HL-60 (cell line): ENCODE data around the gene IRAK1.
A peak's percentile ranks its signal among the peaks of the same experiment; 100 is the strongest.
"Not testable (repeated sequence)": the region's sequence is repeated elsewhere in the genome, so short reads cannot be mapped to it uniquely, and the experiment has no call there.

ENCODE experiments used
- DNase-seq, 2 experiments: peaks; one replicate each; pipeline ENCODE4 v3.0.0-alpha.2; 2010 to 2020; ENCODE audit warnings: low read depth in 1 of 2, low spot score in 1 of 2
- H3K27ac ChIP-seq: fragments of 250-450 bp; sonication (Bioruptor Pico); replicated peaks from 2 replicates; pipeline ENCODE4 v1.5.1; 2020; ENCODE audit warnings: mild to moderate bottlenecking, moderate library complexity
- H3K27me3 ChIP-seq: fragments of 250-450 bp; sonication (Bioruptor Pico); 2 replicates; pipeline ENCODE4 v1.5.1; 2021; ENCODE audit warnings: mild to moderate bottlenecking, moderate library complexity; ENCODE audit not compliant: insufficient read depth, poor library complexity, severe bottlenecking
- H3K4me3 ChIP-seq: replicated peaks from 2 replicates; pipeline ENCODE4 v1.5.1; 2011; ENCODE audit warnings: mild to moderate bottlenecking, control low read depth, low read length; ENCODE audit not compliant: insufficient read depth
- GABPA ChIP-seq: IDR thresholded peaks from 2 replicates; pipeline ENCODE4 v1.6.1; 2012; ENCODE audit warnings: low read depth
- POLR2AphosphoS5 ChIP-seq: IDR thresholded peaks from 2 replicates; pipeline ENCODE4 v1.6.1; 2012; ENCODE audit warnings: low read depth
- SPI1 ChIP-seq: IDR thresholded peaks from 2 replicates; pipeline ENCODE4 v1.6.1; 2012; ENCODE audit warnings: low read depth, mild to moderate bottlenecking, borderline replicate concordance
- TF ChIP-seq, protein P1 (sequence below): IDR thresholded peaks from 2 replicates; pipeline ENCODE4 v1.6.1; 2012; ENCODE audit warnings: low read depth; ENCODE audit not compliant: insufficient replicate concordance
- TF ChIP-seq, protein P2 (sequence below): IDR thresholded peaks from one replicate; pipeline ENCODE4 v1.5.1; 2011; ENCODE audit warnings: low read length, control low read depth, inconsistent platforms; ENCODE audit not compliant: insufficient read depth

IRAK1 gene

DNA sequence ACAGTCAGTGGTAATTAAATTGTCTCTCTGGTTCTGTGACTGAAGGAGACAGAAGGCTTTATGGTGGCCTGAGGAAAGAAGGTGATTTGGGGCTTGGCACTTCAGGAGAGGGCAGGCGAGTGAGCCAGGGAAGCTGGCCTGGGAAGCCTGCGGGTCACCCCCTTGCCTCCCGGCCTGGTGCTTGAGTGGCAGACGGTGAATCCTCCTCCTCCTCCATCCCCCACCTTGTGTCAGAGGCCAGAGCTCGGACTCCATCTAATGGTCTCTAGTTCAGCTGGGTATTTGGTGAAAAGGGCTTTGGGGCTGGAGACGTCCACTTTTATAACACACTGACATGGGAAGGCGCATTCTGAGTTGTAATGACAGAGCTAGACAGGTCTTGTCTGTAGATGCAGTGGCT lies 38.5 kb downstream of the IRAK1 start:
- Histone ChIP-seq H3K27ac (peak overlapping the region; percentile 50), H3K27me3 (no peaks in the 10 kb centered on the region), H3K4me3 (no peak overlapping the region)
- TF ChIP-seq, protein P1, sequence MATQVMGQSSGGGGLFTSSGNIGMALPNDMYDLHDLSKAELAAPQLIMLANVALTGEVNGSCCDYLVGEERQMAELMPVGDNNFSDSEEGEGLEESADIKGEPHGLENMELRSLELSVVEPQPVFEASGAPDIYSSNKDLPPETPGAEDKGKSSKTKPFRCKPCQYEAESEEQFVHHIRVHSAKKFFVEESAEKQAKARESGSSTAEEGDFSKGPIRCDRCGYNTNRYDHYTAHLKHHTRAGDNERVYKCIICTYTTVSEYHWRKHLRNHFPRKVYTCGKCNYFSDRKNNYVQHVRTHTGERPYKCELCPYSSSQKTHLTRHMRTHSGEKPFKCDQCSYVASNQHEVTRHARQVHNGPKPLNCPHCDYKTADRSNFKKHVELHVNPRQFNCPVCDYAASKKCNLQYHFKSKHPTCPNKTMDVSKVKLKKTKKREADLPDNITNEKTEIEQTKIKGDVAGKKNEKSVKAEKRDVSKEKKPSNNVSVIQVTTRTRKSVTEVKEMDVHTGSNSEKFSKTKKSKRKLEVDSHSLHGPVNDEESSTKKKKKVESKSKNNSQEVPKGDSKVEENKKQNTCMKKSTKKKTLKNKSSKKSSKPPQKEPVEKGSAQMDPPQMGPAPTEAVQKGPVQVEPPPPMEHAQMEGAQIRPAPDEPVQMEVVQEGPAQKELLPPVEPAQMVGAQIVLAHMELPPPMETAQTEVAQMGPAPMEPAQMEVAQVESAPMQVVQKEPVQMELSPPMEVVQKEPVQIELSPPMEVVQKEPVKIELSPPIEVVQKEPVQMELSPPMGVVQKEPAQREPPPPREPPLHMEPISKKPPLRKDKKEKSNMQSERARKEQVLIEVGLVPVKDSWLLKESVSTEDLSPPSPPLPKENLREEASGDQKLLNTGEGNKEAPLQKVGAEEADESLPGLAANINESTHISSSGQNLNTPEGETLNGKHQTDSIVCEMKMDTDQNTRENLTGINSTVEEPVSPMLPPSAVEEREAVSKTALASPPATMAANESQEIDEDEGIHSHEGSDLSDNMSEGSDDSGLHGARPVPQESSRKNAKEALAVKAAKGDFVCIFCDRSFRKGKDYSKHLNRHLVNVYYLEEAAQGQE = no peak
- TF ChIP-seq GABPA = no peak
- no peak for TF ChIP-seq SPI1
- TF ChIP-seq POLR2AphosphoS5 = no peak
- TF ChIP-seq, protein P2, sequence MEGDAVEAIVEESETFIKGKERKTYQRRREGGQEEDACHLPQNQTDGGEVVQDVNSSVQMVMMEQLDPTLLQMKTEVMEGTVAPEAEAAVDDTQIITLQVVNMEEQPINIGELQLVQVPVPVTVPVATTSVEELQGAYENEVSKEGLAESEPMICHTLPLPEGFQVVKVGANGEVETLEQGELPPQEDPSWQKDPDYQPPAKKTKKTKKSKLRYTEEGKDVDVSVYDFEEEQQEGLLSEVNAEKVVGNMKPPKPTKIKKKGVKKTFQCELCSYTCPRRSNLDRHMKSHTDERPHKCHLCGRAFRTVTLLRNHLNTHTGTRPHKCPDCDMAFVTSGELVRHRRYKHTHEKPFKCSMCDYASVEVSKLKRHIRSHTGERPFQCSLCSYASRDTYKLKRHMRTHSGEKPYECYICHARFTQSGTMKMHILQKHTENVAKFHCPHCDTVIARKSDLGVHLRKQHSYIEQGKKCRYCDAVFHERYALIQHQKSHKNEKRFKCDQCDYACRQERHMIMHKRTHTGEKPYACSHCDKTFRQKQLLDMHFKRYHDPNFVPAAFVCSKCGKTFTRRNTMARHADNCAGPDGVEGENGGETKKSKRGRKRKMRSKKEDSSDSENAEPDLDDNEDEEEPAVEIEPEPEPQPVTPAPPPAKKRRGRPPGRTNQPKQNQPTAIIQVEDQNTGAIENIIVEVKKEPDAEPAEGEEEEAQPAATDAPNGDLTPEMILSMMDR = no peak
- DNase-seq = no peak

DNA sequence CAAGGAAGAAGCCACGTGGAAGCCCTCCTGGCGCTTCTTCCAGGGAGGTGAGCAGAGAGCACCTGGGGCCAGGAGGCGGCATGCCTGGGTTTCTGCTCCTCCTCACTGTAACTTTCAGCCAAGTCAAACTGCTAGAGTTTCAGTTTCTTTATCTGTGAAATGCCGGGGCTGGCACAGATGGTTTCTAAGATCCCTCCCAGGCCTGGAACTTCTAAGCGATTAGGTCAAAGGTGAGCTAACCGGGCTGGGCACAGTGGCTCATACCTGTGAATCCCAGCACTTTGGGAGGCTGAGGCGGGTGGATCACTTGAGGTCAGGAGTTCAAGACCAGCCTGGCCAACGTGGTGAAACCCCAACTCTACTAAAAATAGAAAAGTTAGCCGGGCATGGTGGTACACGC lies 39.3 kb downstream of the IRAK1 start:
- H3K27ac ChIP-seq = peak overlapping the region; percentile 50
- not testable (repeated sequence) for H3K4me3 ChIP-seq, DNase-seq, H3K27me3 ChIP-seq

DNA sequence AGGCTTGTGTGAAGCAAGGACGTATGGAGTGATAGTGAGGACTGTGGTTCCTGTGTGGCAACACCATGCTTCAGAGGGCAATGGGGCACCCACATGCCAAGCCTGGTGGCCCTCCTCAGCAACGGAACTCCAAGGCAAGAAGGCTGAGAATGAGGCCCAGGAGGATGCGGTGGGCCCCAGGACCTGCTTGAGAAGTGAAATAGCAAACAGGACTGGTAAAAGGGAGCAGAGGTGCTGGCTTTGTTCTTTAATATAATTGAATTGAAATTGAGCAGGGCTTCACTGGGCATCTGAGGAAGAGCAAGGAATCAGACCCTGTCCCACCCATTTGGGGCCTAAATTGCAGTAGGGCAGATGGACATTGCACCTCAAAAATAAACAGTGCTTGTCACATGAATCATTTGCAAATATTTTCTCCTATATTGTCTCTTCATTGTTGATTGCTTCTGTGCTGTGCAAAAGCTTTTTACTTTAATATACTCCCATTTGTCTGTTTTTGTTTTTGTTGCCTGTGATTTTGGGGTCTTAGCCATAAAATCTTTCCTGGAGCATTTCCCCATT lies 44.9 kb downstream of the IRAK1 start:
- no peak overlapping the region for H3K4me3 ChIP-seq
- DNase-seq = peak in 1 of 2 experiments; percentile 75
- TF ChIP-seq, protein P2 = no peak
- TF ChIP-seq SPI1 = no peak
- TF ChIP-seq GABPA = no peak
- peak; percentile 52; the same call in 1 of the 2 replicates for TF ChIP-seq POLR2AphosphoS5
- TF ChIP-seq, protein P1 = no peak
- H3K27me3 ChIP-seq = no peaks in the 10 kb centered on the region
- H3K27ac ChIP-seq = peak overlapping the region; percentile 97

DNA sequence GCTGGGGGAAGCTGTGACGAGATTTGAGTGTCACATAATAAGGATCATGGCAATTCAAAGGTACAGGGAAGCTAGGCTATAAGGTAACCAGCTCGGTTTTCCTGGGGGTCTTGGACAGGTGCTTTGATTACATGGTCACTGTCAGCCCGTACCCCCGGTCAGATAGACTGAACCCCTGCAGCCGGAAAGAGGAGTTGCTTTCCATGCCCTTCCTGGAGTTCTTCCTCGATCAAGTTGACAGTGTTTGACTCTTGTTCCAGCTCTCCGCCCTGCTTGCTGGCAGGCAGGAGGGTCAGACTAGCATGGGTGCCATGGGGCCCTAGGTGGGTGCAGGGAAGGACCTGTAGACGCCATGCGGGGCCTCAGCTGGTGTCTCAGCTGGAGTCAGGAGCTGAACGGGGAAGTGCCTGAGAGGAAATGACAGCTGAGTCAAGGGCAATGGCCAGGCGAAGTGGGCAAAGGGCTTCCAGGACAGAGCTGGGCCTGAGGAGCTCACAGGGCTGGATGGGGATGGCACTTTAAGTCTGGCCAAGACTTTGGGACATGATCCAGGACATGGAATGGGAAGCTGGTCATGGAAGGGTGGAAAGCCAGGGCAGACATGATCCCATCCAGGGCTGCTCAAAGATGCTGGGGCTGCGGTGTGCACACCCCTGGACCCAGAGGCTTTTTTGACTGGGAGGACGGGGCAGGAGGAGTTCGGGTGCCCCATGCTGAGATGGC lies 45.5 kb downstream of the IRAK1 start:
- Histone ChIP-seq H3K27me3 (no peaks in the 10 kb centered on the region), H3K4me3 (no peak overlapping the region; the same call in 1 of the 2 replicates), H3K27ac (peak overlapping the region; percentile 97)
- no peak for TF ChIP-seq GABPA
- no peak for TF ChIP-seq POLR2AphosphoS5
- TF ChIP-seq, protein P1 = no peak
- TF ChIP-seq, protein P2 = no peak
- peak; percentile 76 for TF ChIP-seq SPI1
- DNase-seq = peak in 1 of 2 experiments; percentile 54
